Measurements from ENCODE around the gene CCDC170. TPM values are rescaled to one million over a fixed set of nuclear protein-coding genes. Genes with fewer than 3 reads are reported as not detected.
A peak's percentile ranks its signal among the peaks of the same experiment; 100 is the strongest.
"Not testable (repeated sequence)": the region's sequence is repeated elsewhere in the genome, so short reads cannot be mapped to it uniquely, and the experiment has no call there.

CCDC170 gene
- total RNA-seq: not detected
- total RNA-seq: 0 to 0.08 reads per million in 2 donors

DNA sequence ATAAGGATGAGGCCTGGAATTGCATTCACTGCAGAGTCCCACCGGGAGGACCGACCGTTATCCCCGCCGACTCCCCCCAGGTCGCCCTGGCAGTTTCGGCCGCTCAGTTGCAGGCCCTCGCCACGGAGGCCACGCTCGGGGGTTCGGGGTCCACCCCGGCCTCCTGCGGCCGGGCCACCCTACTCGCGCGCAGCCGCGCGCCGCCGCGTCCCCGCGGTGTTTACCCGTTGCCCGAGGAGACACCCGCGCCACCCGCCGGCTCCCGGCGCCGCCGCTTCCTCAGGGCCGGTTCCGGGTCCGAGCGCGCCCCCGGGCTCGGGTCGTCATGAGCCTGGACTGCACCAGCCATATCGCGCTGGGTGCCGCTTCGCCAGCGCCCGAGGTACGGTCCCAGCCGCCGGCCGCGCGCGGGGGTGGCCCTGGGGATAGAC, at the start of gene CCDC170:
Gene CCDC170, plus strand, starts transcription at position 214 of the 431 bp plus-strand sequence. Its CDS starts 112 bp downstream, at position 326.
- Mint-ChIP-seq H3K27ac (no peak within 1 kb of the TSS), H3K36me3 (ENCODE audit: low read depth) (peaks cover 7% of the 10 kb centered on the region), H3K4me3 (peak within 1 kb of the TSS; percentile 84), H3K27me3 (peaks cover 47% of the 10 kb centered on the region), H3K4me1 (peaks cover 10% of the 10 kb centered on the region)
- peak; percentile 32 for ATAC-seq
- no peaks in the 10 kb centered on the region for H3K9me3 ChIP-seq (ENCODE audit: control insufficient read depth, low read length, poor library complexity, severe bottlenecking)
- DNase-seq: no peak

DNA sequence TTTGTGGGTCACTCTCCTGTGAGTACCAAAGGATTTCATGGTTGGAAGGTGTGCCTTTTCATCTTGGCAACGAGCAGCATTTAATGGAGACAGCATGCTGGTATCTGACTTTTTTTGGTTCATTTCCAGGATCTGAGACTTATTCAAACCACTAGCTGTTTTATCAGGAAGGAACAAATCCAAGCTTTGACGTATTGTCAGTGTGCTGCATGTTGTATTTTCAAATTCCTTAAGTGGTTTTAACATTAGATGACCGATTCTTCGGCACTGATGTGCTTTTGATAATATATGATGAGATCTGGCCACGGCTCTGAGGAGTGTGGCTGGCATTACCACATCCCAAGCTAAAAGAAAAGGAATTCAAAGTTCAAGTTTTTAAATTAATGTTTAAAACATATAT, 48.3 kb upstream of the CCDC170 start:
- peaks cover 26% of the 10 kb centered on the region for H3K4me1 Mint-ChIP-seq
- H3K27ac Mint-ChIP-seq: no peak overlapping the region
- H3K27me3 Mint-ChIP-seq: no peaks in the 10 kb centered on the region
- no peaks in the 10 kb centered on the region for H3K9me3 ChIP-seq (ENCODE audit: control insufficient read depth, low read length, poor library complexity, severe bottlenecking)
- H3K4me3 Mint-ChIP-seq: no peak overlapping the region
- H3K36me3 Mint-ChIP-seq (ENCODE audit: low read depth): peaks cover 2% of the 10 kb centered on the region
- DNase-seq (no peak), ATAC-seq (no peak)

- H3K36me3 Mint-ChIP-seq (ENCODE audit: low read depth): peaks cover 3% of the 10 kb centered on the region
- H3K27ac Mint-ChIP-seq: peak overlapping the region; percentile 55
- no peaks in the 10 kb centered on the region for H3K27me3 Mint-ChIP-seq
- no peak overlapping the region for H3K4me3 Mint-ChIP-seq
- H3K9me3 ChIP-seq (ENCODE audit: control insufficient read depth, low read length, poor library complexity, severe bottlenecking): no peaks in the 10 kb centered on the region
- ATAC-seq: no peak
- DNase-seq: no peak
- H3K4me1 Mint-ChIP-seq: peaks cover 33% of the 10 kb centered on the region
These were observed 46.6 kb upstream of the CCDC170 start for GRCh38 chr6:151447237-151447636.

- H3K4me1 Mint-ChIP-seq: peaks cover 31% of the 10 kb centered on the region
- peaks cover 4% of the 10 kb centered on the region for H3K36me3 Mint-ChIP-seq (ENCODE audit: low read depth)
- no peak for DNase-seq
- H3K9me3 ChIP-seq (ENCODE audit: control insufficient read depth, low read length, poor library complexity, severe bottlenecking): no peaks in the 10 kb centered on the region
- no peak overlapping the region for H3K4me3 Mint-ChIP-seq
- H3K27me3 Mint-ChIP-seq: no peaks in the 10 kb centered on the region
- no peak overlapping the region for H3K27ac Mint-ChIP-seq
- ATAC-seq: no peak
These were observed 45.2 kb upstream of the CCDC170 start for GRCh38 chr6:151448623-151449022.

DNA sequence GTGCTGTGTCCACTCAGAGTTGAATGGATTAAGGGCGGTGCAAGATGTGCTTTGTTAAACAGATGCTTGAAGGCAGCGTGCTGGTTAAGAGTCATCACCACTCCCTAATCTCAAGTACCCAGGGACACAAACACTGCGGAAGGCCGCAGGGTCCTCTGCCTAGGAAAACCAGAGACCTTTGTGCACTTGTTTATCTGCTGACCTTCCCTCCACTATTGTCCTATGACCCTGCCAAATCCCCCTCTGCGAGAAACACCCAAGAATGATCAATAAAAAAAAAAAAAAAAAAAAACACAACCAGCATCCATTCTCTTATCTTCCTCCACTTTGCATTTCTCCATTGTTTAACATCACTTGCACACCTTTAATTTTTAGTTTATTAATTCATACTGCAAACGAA, 42.9 kb upstream of the CCDC170 start:
- H3K27me3 Mint-ChIP-seq; DNase-seq; ATAC-seq; H3K36me3 Mint-ChIP-seq (ENCODE audit: low read depth); H3K9me3 ChIP-seq (ENCODE audit: control insufficient read depth, low read length, poor library complexity, severe bottlenecking): not testable (repeated sequence)
- Mint-ChIP-seq H3K27ac (peak overlapping the region; percentile 97), H3K4me3 (peak overlapping the region; percentile 96), H3K4me1 (peaks cover 33% of the 10 kb centered on the region)

GRCh38 chr6:151451417-151451949, 42.3 kb upstream of the CCDC170 start:
- H3K4me1 Mint-ChIP-seq: peaks cover 35% of the 10 kb centered on the region
- DNase-seq (no peak), ATAC-seq (no peak)
- peaks cover 4% of the 10 kb centered on the region for H3K36me3 Mint-ChIP-seq (ENCODE audit: low read depth)
- H3K27ac Mint-ChIP-seq: peak overlapping the region; percentile 97
- no peaks in the 10 kb centered on the region for H3K9me3 ChIP-seq (ENCODE audit: control insufficient read depth, low read length, poor library complexity, severe bottlenecking)
- no peaks in the 10 kb centered on the region for H3K27me3 Mint-ChIP-seq
- H3K4me3 Mint-ChIP-seq: peak overlapping the region; percentile 96

DNA sequence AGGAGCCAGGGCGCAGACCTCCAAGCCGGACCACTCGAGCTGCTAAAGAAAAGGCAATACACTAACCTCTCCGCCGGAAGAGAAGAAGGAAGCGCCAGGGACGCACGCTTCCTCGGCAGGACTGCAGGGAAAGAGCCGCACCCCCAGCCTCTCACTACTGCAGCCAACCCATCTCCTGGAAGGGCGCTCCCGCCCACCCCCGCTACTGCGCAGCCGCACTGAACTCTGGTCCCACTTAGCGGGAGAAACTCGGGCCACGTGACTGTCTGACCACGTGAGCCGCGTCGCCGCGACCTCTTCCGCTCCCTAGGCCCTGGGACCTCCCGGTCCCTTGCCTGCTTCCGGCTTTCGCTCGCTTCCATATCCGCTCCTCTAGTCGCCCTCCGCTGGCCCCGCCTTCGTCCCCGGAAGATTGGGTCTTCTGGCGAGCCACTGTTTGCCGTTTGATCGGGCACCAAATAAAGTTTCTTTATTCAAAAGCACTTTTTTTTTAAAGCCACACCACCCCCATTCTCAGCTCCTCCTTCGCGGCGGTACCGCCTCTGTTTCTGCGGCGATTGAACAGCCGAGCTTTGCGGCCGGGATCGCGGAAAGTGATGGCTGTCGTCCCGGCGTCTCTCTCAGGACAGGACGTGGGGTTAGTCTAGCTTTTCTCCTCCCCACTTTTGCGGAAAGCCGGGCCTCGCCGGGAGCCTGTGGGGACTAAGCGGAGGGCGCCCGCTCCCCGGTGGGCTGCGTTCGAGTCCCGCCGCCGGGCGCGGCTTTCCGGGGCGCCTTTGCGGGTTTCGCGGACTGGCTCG, 41.7 kb upstream of the CCDC170 start, which contains the start of gene RMND1:
Gene RMND1, minus strand, starts transcription at position 177 of the 800 bp plus-strand sequence. CDS start 6,315 bp downstream, outside the sequence.
- H3K4me1 Mint-ChIP-seq: peaks cover 37% of the 10 kb centered on the region
- no peaks in the 10 kb centered on the region for H3K9me3 ChIP-seq (ENCODE audit: control insufficient read depth, low read length, poor library complexity, severe bottlenecking)
- ATAC-seq (peak; percentile 97), DNase-seq (peak; percentile 97 to 99 (median 99))
- H3K27me3 Mint-ChIP-seq: no peaks in the 10 kb centered on the region
- peaks cover 4% of the 10 kb centered on the region for H3K36me3 Mint-ChIP-seq (ENCODE audit: low read depth)
- peak within 1 kb of the TSS; percentile 96 for H3K4me3 Mint-ChIP-seq
- peak within 1 kb of the TSS; percentile 97 for H3K27ac Mint-ChIP-seq

DNA sequence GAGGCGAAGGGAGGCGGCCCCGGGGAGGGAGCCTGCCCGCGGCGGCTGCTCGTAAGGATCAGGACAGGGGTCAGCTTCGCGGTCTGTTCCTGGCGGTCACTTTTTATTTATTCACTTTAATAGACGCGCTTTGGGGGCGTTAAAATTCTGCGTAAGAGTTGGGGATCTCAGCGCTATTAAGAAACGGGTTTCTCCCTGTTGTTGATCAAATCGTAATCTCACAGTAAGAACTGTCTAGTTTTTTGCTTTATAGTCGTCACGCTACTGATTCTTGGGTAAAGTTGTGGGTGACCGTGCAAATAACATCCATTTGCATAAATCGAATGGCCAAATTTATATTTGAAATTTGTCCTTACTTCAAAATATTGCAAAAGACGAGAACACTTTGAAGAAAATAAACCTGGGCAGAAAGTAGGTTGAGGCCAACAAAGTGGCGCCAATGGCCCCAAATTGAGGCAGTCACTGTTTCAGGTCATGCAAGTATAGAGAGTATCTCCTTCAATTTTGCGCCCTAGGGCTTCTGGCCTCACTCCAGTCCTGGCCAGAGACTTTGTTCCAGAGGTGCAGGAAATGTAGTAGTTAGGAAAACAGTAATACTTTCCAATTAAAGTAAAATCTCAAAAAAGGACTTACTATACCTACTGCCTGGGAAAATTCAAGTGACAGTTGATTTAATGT, 40.9 kb upstream of the CCDC170 start:
- Mint-ChIP-seq H3K27ac (peak overlapping the region; percentile 97), H3K4me3 (peak overlapping the region; percentile 96), H3K27me3 (no peaks in the 10 kb centered on the region), H3K36me3 (ENCODE audit: low read depth) (peaks cover 4% of the 10 kb centered on the region), H3K4me1 (peaks cover 38% of the 10 kb centered on the region)
- DNase-seq (no peak), ATAC-seq (no peak)
- no peaks in the 10 kb centered on the region for H3K9me3 ChIP-seq (ENCODE audit: control insufficient read depth, low read length, poor library complexity, severe bottlenecking)

GRCh38 chr6:151455751-151456398, 37.9 kb upstream of the CCDC170 start:
- not testable (repeated sequence) for H3K36me3 Mint-ChIP-seq (ENCODE audit: low read depth); H3K4me3 Mint-ChIP-seq; H3K27ac Mint-ChIP-seq; H3K27me3 Mint-ChIP-seq; ATAC-seq; H3K9me3 ChIP-seq (ENCODE audit: control insufficient read depth, low read length, poor library complexity, severe bottlenecking); DNase-seq
- H3K4me1 Mint-ChIP-seq: peaks cover 31% of the 10 kb centered on the region

DNA sequence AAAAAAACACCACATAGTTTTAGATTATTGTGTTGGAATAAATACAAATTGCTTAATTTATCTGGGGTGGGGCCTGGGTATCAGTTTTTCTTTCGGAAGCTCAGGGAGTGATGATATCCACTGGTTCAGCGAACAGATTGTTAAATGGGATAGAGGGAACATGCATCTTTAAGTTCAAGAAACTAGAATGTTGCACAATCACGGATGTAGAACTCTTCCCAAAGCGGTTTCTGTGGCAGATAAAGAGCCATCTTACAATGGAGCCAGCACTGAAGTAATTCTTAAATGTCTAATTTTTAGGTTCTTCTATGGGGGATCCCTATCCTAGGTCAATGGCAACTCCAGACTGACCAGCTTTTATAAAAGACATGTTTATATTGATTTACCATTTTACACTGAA, 32.1 kb upstream of the CCDC170 start:
- Mint-ChIP-seq H3K27ac (no peak overlapping the region), H3K4me1 (peaks cover 9% of the 10 kb centered on the region), H3K4me3 (peak overlapping the region; percentile 36), H3K27me3 (no peaks in the 10 kb centered on the region), H3K36me3 (ENCODE audit: low read depth) (peaks cover 3% of the 10 kb centered on the region)
- ATAC-seq (no peak), DNase-seq (no peak)
- no peaks in the 10 kb centered on the region for H3K9me3 ChIP-seq (ENCODE audit: control insufficient read depth, low read length, poor library complexity, severe bottlenecking)

DNA sequence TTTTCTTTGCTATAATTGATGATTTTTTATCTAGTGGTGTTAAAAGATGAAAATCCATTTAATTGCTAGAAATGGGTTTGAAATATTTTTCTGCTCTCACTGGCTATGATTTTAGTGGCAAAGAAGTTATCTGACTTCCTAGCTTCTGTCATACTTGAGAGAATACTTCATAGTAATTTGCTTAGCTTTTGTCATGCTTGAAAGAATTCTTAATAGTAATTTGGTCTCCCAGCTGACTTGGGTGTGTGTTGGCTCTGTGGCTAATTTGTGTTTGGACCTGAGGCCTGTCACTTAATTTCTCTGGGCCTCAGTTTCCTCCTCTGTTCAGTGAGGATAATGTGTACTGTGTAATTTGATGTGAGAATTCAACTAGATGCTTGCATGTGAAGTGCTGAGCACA, 29.1 kb upstream of the CCDC170 start:
- H3K9me3 ChIP-seq (ENCODE audit: control insufficient read depth, low read length, poor library complexity, severe bottlenecking): no peaks in the 10 kb centered on the region
- ATAC-seq (no peak), DNase-seq (no peak)
- Mint-ChIP-seq H3K27me3 (no peaks in the 10 kb centered on the region), H3K4me1 (peaks cover 5% of the 10 kb centered on the region), H3K27ac (no peak overlapping the region), H3K4me3 (no peak overlapping the region), H3K36me3 (ENCODE audit: low read depth) (peaks cover 3% of the 10 kb centered on the region)

- DNase-seq (peak in 2 of 3 donors; percentile 15 to 19), ATAC-seq (peak; percentile 50)
- H3K9me3 ChIP-seq (ENCODE audit: control insufficient read depth, low read length, poor library complexity, severe bottlenecking): no peaks in the 10 kb centered on the region
- H3K27ac Mint-ChIP-seq: peak overlapping the region; percentile 32
- H3K27me3 Mint-ChIP-seq: no peaks in the 10 kb centered on the region
- H3K4me3 Mint-ChIP-seq: peak overlapping the region; percentile 9
- peaks cover 5% of the 10 kb centered on the region for H3K4me1 Mint-ChIP-seq
- no peaks in the 10 kb centered on the region for H3K36me3 Mint-ChIP-seq (ENCODE audit: low read depth)
These were observed 17.9 kb upstream of the CCDC170 start for GRCh38 chr6:151475653-151476523.

All from T-helper 17 cell (primary cell).